Measurements from ENCODE around the gene ZNF385B.

The ZNF385B gene

DNA sequence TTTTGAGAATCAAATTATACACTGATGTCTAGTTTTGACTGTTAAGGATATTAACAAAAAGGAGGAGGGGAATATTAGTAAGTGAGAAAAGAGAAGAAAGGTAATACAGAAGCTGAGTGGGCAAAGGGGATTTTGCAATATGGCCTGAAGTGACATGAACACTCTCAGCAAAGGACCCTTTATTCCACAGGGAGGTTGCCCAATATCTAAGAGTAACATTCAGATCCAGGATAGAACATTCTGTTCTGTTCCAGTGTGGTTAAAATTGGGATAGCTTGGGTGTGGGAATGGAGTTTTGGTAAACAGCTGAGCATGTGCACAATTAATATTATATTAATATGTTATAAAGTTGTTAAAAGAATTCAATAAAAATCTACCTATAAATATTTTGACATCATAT, 120.1 kb downstream of the ZNF385B start:
- Histone ChIP-seq H3K9me3 (ENCODE audit: insufficient read depth, low read length, severe bottlenecking) (no peaks in the 10 kb centered on the region), H2AFZ (ENCODE audit: low read depth, low read length) (no peak overlapping the region), H4K20me1 (ENCODE audit: insufficient read depth, low read length) (no peaks in the 10 kb centered on the region)

DNA sequence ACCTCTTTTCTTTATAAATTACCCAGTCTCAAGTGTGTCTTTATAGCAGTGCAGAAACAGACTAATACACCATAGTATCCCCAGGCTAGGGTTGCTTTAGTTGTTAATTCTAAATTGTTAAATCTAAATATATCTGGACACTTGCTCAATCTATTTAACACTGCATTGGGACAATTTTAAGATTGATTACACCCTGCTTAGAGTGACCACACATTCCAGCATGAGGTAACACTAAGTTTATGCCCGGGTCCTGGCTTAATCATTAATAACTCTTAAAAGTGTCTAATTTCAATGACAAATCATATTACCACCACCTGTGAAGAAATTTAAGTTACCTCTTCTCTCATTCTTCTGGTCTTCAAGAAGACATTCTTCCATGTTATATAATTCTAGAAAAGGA, 131.4 kb downstream of the ZNF385B start:
- no peaks in the 10 kb centered on the region for H3K36me3 ChIP-seq (ENCODE audit: insufficient read depth, low read length)
- no peak overlapping the region for H3K4me3 ChIP-seq (ENCODE audit: low read depth in 1 of 2, low read length in 2 of 2)
- H3K27me3 ChIP-seq (ENCODE audit: insufficient read depth, low read length, poor library complexity): no peaks in the 10 kb centered on the region
- no peaks in the 10 kb centered on the region for H4K20me1 ChIP-seq (ENCODE audit: insufficient read depth, low read length)
- H3K9ac ChIP-seq (ENCODE audit: low read depth, low read length): no peak overlapping the region
- H3K4me1 ChIP-seq (ENCODE audit: insufficient read depth, low read length): no peaks in the 10 kb centered on the region
- no peak for ATAC-seq (ENCODE audit: insufficient read depth, low read depth)
- TF ChIP-seq, protein P1, sequence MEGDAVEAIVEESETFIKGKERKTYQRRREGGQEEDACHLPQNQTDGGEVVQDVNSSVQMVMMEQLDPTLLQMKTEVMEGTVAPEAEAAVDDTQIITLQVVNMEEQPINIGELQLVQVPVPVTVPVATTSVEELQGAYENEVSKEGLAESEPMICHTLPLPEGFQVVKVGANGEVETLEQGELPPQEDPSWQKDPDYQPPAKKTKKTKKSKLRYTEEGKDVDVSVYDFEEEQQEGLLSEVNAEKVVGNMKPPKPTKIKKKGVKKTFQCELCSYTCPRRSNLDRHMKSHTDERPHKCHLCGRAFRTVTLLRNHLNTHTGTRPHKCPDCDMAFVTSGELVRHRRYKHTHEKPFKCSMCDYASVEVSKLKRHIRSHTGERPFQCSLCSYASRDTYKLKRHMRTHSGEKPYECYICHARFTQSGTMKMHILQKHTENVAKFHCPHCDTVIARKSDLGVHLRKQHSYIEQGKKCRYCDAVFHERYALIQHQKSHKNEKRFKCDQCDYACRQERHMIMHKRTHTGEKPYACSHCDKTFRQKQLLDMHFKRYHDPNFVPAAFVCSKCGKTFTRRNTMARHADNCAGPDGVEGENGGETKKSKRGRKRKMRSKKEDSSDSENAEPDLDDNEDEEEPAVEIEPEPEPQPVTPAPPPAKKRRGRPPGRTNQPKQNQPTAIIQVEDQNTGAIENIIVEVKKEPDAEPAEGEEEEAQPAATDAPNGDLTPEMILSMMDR (IDR thresholded peaks at IDR 0.05; ENCODE audit: borderline replicate concordance, extremely low read depth, low read length, poor library complexity, severe bottlenecking): no peak
- TF ChIP-seq EZH2 (IDR thresholded peaks at IDR 0.05; ENCODE audit: borderline replicate concordance, low read depth, low read length, severe bottlenecking): no peak
- no peaks in the 10 kb centered on the region for H3K79me2 ChIP-seq (ENCODE audit: insufficient read depth, low read length)
- no peak overlapping the region for H2AFZ ChIP-seq (ENCODE audit: low read depth, low read length)
- no peak overlapping the region for H3K27ac ChIP-seq (ENCODE audit: low read length)
- H3K4me2 ChIP-seq (ENCODE audit: insufficient read depth, low read length): no peak overlapping the region
- H3K9me3 ChIP-seq (ENCODE audit: insufficient read depth, low read length, severe bottlenecking): no peaks in the 10 kb centered on the region
- no peak for DNase-seq

More for the DNA sequence above, 120.1 kb downstream of the ZNF385B start:
- H3K4me2 ChIP-seq (ENCODE audit: insufficient read depth, low read length): no peak overlapping the region
- ATAC-seq (ENCODE audit: insufficient read depth, low read depth) (no peak), DNase-seq (no peak)
- TF ChIP-seq, protein P1 (IDR thresholded peaks at IDR 0.05; ENCODE audit: borderline replicate concordance, extremely low read depth, low read length, poor library complexity, severe bottlenecking): no peak
- TF ChIP-seq EZH2 (IDR thresholded peaks at IDR 0.05; ENCODE audit: borderline replicate concordance, low read depth, low read length, severe bottlenecking): no peak
- H3K36me3 ChIP-seq (ENCODE audit: insufficient read depth, low read length): no peaks in the 10 kb centered on the region
- no peak overlapping the region for H3K9ac ChIP-seq (ENCODE audit: low read depth, low read length)
- no peaks in the 10 kb centered on the region for H3K4me1 ChIP-seq (ENCODE audit: insufficient read depth, low read length)
- no peak overlapping the region for H3K27ac ChIP-seq (ENCODE audit: low read length)
- H3K79me2 ChIP-seq (ENCODE audit: insufficient read depth, low read length): no peaks in the 10 kb centered on the region
- H3K4me3 ChIP-seq (ENCODE audit: low read depth in 1 of 2, low read length in 2 of 2): no peak overlapping the region
- H3K27me3 ChIP-seq (ENCODE audit: insufficient read depth, low read length, poor library complexity): peaks cover 2% of the 10 kb centered on the region

DNA sequence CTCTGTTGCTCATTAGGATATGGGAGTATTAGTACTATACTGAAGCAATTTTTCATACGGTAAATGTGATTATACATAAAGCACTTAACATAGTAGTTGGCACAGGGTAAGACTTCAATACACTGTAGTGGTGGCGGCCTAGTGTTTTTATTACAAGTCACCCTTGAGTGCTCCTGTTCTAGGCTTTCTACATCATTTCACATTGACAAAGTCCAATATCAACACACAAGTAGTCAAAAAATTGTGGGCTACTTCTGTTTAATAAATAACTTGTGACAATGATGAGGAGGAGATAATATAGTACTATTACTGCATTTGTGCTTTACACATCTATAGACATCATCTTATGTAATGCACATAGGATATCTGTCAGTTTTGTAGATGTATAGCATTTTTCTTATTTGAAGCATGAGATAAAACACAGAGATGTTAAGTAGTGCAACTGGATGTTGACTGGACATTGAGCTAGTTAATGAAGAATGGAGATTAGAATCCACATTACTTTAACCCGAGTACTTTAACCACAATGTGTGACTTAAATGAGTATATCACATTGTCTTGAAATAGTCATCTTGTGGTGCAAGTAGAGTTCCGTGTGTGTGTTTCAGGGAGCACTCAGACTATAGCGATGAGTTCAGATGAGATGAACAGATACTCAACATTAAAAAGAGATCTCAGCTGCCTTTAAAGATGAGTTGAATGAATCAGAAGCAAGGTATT, 134.8 kb downstream of the ZNF385B start:
- Histone ChIP-seq H3K9ac (ENCODE audit: low read depth, low read length) (no peak overlapping the region), H2AFZ (ENCODE audit: low read depth, low read length) (no peak overlapping the region), H3K9me3 (ENCODE audit: insufficient read depth, low read length, severe bottlenecking) (no peaks in the 10 kb centered on the region), H3K36me3 (ENCODE audit: insufficient read depth, low read length) (no peaks in the 10 kb centered on the region), H3K27ac (ENCODE audit: low read length) (no peak overlapping the region), H3K4me3 (ENCODE audit: low read depth in 1 of 2, low read length in 2 of 2) (no peak overlapping the region), H3K27me3 (ENCODE audit: insufficient read depth, low read length, poor library complexity) (no peaks in the 10 kb centered on the region), H3K4me1 (ENCODE audit: insufficient read depth, low read length) (no peaks in the 10 kb centered on the region), H3K4me2 (ENCODE audit: insufficient read depth, low read length) (no peak overlapping the region), H3K79me2 (ENCODE audit: insufficient read depth, low read length) (no peaks in the 10 kb centered on the region), H4K20me1 (ENCODE audit: insufficient read depth, low read length) (no peaks in the 10 kb centered on the region)
- DNase-seq (no peak), ATAC-seq (ENCODE audit: insufficient read depth, low read depth) (no peak)
- no peak for TF ChIP-seq EZH2 (IDR thresholded peaks at IDR 0.05; ENCODE audit: borderline replicate concordance, low read depth, low read length, severe bottlenecking)
- TF ChIP-seq, protein P1 (IDR thresholded peaks at IDR 0.05; ENCODE audit: borderline replicate concordance, extremely low read depth, low read length, poor library complexity, severe bottlenecking): no peak

Measured in DND-41 (cell line).